GM21423 (cell line): ENCODE measurements around the gene GATAD2B.

Source experiments
- ATAC-seq: cut with Tn5 transposase; IDR thresholded peaks from one replicate; pipeline ENCODE4 v1.9.1; 2021; ENCODE audit warnings: mild to moderate bottlenecking, moderate library complexity; ENCODE audit not compliant: unreplicated experiment

Gene GATAD2B

GRCh38 chr1:153799566-153800465 lies 123.0 kb downstream of the GATAD2B start:
- no peak for ATAC-seq

- ATAC-seq = no peak
These were observed 123.8 kb downstream of the GATAD2B start for GRCh38 chr1:153799016-153799415.

GRCh38 chr1:153798468-153798780 lies 124.3 kb downstream of the GATAD2B start:
- ATAC-seq = no peak

- no peak for ATAC-seq
These were observed 125.7 kb downstream of the GATAD2B start for GRCh38 chr1:153796786-153797659.

GRCh38 chr1:153795934-153796785 lies 126.6 kb downstream of the GATAD2B start:
- ATAC-seq = no peak

GRCh38 chr1:153795330-153795837 lies 127.4 kb downstream of the GATAD2B start:
- ATAC-seq = no peak

GRCh38 chr1:153794624-153795329 lies 128.0 kb downstream of the GATAD2B start:
- no peak for ATAC-seq

GRCh38 chr1:153793973-153794615 lies 128.7 kb downstream of the GATAD2B start:
- ATAC-seq = no peak

GRCh38 chr1:153793261-153793972 lies 129.4 kb downstream of the GATAD2B start:
- ATAC-seq = no peak

GRCh38 chr1:153792631-153793041 lies 130.1 kb downstream of the GATAD2B start:
- ATAC-seq = no peak

- peak; percentile 14 for ATAC-seq
These were observed 131.0 kb downstream of the GATAD2B start for GRCh38 chr1:153791648-153792253.

- peak; percentile 82 for ATAC-seq
These were observed 131.7 kb downstream of the GATAD2B start for GRCh38 chr1:153790966-153791647.

GRCh38 chr1:153790313-153790965 lies 132.3 kb downstream of the GATAD2B start:
- ATAC-seq = peak; percentile 1

GRCh38 chr1:153789478-153790034 lies 133.2 kb downstream of the GATAD2B start:
- no peak for ATAC-seq

- no peak for ATAC-seq
These were observed 136.6 kb downstream of the GATAD2B start for GRCh38 chr1:153786038-153786790.
